GM19467 (cell line): ENCODE data around the gene NKX2-4.
"Not testable (repeated sequence)": the region's sequence is repeated elsewhere in the genome, so short reads cannot be mapped to it uniquely, and the experiment has no call there.

ENCODE experiments used
- ATAC-seq: cut with Tn5 transposase; IDR thresholded peaks from one replicate; pipeline ENCODE4 v1.9.1; 2021; ENCODE audit warnings: mild to moderate bottlenecking, moderate library complexity; ENCODE audit not compliant: unreplicated experiment

NKX2-4 gene

DNA sequence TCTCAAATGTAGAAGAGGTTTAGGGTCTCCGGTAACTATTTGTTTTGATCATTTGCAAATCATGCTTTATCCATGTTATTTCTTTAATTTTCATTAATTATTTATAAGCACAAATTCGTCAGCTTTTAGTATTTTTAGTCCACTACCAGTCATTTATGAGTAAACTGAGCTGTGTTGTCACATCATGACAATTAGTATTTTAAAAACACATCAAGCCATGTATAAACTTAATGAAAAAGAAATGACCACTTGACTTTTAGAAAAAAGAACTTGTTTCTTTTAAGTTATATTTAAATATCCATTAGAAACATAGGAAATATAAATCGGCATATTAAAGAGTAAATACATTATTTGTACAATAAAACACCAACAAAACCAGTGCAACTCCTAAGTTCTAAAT lies 2.8 kb downstream of the NKX2-4 start:
- no peak for ATAC-seq

DNA sequence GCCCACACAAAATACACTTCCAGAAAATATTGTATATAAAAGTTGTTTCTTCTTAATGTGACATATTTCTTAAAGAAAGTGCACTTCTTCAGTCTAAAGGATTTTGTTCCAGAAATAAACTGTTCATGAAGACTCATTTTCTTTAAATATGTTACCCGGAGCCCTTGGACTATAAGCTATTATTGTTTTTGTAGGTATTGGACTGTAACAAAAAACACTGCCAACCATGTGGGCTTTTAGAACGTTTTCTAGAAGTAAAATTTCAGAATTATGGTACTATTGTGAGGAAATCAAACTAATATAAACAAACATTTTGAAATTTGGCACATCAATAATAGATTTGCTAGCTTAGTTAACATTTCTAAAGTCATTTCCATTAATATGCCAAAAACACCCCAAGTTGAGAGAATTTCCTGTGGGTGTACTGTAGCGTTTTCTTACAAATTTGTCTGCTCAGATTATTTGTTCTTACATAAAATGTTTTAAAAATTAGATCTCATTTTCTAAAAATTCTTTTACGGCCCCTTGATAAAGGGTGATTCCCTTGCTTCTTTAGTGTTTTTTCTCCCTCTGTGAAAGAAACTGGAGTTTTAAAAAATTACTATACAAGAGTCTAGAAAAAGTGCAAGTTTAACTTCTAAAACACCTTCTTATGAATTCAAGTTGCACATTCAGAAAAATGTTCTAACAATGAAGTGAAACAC lies 3.4 kb downstream of the NKX2-4 start:
- no peak for ATAC-seq

DNA sequence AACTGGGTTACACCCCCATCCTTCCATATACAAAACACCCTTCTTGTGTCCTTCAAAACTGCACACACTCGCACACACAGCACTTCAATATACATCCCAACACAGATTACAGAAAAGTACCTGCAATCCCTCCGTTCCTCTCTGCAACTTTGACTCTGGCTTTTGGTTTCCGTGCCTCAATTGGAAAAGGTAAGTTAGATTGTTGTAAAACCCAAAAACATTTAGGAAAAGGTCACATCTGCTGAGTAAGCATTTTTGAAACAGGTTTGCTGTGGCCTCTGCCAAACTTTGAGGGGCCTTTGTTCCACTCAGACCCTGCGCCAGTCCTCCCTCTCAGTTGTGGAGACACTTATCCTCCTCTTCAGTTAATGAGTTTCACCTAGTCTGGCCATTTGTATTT lies 4.2 kb downstream of the NKX2-4 start:
- no peak for ATAC-seq

DNA sequence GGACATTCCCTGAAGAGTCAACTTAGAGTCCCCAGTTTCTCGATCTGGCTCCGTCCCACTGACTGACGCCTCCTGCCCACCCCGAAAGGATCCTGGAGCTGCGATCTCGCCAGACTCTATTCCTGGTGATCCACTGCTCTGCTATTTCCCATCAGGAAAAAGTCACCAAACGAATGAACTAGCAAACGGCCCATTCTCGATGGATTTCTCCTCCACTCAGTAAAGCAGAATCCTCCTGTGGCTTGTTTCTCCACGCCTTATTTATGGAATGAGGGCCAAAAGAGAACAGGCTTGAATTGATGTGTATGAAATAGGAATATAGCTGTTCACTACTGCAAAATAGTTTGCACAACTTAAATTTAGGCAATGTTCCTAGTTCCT lies 5.4 kb downstream of the NKX2-4 start:
- ATAC-seq = no peak

DNA sequence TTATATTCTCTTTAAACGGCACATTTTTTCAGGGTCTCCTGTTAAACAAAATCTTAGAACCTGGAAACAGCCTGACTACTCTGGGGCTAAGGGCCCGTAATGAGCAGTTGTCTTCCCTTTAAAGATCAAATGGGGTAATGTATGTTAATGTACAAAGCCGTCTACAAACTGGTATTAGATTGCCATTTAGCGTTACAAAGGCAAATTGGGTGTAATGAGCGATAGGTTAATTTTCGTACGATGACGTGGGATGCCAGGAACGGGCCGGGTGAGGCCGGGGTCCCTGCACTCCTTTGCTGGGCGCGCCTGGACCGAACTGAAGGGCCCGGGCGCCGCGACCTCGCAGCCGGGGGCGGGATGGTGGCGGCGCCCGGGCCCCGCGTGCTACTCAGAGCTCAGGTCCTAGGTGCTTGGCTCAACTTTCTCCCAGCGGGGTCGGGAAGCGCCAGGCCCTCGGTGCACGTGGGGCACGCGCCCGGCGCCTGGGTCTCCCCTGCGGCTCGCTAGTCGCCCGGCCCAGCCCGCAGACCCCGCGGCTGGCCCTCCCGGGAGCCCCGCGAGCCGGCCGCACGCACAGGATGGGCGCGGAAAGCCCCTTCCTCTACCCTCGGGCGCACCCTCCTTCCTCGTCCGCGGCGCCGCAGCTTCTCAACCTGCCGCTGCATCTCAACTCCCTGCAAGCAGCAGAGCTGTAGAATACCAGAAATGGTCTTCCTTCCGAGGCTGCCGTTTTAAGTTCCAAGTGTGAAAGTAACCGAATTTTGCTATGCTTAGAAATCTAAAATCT lies 5.9 kb downstream of the NKX2-4 start:
- no peak for ATAC-seq

DNA sequence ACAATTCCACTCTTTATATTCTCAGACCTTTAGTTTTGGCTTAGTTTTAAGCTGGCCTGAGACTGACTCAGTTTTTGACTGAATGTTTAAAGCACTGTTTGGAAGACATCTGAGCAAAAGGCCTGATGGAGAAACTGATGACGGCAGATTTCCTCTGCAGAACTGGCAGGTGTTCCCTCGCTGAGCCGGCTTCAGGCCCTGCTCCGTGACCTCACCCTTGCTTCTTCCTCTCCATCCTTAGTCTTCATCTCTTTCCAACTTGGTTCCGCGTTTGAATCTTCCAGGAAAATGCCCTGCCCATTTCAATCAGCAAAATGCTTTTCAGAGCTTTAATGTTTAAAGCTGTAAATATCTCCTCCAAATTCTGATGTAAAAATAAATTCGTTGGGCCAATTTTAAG lies 6.6 kb downstream of the NKX2-4 start:
- ATAC-seq = no peak

DNA sequence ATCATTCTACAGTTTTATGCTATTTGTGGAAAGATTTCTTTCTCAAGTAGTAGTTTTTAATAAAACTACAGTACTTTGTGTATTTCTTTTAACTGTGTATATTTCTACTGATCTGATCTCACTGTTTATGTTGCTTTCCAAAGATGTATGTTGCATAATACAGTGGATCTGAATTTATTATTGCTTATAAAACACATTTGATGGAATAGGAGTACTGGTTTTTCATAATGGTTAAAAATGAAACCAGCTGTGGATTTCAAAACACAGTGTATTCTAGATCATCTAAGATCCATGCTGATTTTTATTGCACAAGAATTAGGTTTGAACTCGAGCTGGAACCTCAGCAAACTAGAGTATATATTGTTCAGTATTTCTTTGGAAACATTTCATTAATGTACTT lies 8.0 kb downstream of the NKX2-4 start:
- no peak for ATAC-seq

DNA sequence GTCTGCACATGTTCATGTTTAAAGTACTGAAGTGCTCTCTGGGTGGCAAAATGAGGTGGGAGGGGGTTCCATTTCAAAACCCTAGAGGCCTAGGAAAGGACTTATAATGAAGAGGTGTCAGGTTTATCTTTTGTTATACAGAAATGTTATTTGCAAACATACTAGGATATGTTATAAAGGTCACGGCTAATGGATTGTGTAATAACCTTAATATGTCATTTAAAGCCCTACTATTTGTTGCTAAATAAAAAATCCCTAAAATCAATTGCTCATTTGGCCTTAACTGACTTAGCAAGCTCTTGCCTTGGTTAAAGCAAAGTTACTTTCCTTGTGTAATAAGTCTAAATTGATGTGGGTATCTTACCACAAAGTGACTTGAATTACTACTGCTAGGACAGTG lies 8.8 kb downstream of the NKX2-4 start:
- no peak for ATAC-seq

DNA sequence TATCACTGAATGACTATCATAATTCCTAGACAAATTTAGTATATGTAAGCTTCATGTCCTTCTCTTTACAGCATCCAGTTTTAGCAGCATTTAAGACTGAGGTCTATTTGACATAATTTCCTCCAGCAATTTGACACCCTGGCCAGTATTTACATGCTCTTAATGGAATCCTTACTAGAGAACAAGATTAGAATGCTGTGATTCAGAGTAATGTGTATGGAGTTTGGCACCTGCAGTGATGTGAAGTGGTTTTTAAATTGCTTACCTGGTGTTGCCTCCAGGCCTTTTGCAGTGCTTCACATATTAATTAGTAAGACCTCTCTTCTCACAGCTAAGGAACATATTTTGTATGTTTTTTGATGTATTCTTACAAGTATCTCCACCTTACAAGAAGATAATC lies 9.8 kb downstream of the NKX2-4 start:
- ATAC-seq = no peak

DNA sequence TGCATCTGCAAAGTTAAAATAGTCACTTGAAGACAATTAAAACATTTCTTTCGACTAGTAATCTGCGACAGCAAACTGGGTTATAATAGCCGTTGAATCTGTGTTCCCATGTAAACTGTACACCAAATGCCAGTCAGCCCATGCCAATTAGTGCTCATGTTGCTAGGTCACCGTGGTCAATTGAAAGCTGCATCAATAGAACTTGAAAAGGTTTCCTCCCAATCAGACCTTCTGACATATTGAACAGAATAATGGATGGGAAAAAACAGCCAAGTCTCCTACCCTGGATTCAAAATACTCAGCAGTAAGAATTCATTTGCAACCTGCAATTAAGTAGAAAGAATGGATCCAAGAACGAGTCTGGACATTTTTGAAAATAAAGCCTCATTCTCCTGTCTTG lies 11.2 kb downstream of the NKX2-4 start:
- ATAC-seq = no peak

DNA sequence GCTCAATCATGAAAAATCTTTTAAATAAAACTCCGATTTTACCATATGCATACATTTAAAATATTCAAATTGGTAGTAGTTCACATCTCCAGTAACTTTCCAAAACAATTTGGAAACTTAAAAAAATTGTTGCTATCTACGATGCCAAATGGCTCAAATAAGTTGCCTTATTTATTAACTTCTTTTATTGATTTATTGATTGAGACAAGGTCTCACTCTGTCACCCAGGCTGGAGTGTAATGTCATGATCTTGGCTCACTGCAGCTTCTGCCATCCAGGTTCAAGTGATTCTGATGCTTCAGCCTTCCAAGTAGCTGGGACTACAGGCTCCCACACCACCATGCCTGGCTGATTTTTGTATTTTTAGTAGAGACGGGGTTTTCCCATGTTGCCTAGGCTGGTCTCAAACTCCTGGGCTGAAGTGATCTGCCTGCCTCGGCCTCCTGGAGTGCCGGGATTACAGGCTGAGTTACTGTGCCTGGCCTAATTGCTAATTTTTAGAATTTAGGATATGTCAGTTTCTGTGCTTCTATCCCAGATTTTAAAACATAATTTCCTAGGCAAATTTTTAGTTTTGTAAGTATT lies 12.9 kb downstream of the NKX2-4 start:
- no peak for ATAC-seq

DNA sequence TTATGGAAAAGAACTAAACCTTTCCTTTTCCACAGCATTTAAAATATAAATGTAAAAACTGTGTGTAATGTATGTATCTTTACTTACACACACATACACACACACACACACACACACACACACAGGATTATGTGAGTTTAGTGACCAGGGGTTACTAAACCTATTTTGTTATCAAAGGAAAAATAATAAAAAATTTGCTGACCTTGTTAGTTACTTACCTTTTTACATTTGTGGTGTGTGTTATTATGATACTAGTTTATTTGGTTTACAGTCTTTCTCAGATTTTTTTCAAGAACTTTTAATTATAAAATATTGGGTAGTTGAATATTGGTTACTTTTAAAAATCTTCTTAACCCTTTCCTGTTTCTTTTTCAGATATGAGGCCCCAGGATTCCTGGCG lies 15.7 kb downstream of the NKX2-4 start:
- no peak for ATAC-seq

DNA sequence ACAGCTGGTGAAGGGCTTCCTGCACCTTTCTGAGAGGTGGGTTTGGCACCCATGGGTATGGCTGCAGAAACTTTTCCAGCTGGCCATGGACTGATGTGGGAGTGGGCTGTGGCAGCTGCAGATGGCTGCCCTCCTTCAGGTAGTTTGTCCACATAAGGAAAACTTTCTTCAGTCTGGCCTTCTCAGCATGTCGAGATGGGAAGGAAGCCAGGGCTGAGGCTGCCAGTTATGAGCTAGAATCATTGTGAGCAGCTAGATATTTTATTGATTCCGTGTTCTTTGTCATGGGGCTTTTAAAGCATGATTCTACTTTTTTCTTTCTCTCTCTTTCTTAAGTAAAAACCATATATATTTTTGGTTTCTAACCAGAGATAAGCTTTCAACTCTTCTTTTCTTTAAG lies 16.6 kb downstream of the NKX2-4 start:
- ATAC-seq = no peak

DNA sequence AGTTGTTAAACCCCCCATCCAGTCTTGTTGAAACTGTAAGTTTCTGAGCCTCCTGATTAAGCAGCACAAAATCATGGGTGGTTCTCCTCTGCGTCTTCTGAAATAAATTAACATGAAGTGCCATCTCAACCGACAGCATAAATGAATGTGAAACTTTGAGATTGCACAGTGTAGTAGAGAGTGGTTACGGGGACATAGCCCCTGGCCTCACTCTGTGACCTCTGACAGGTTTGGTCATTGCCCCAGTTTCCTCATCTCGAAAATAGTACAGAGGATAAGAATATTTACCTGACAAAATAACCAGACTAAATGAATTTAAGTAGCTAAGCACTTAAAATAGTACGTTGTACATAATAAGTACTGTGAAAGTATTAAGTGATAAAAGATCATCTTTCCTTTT lies 19.1 kb downstream of the NKX2-4 start:
- no peak for ATAC-seq

DNA sequence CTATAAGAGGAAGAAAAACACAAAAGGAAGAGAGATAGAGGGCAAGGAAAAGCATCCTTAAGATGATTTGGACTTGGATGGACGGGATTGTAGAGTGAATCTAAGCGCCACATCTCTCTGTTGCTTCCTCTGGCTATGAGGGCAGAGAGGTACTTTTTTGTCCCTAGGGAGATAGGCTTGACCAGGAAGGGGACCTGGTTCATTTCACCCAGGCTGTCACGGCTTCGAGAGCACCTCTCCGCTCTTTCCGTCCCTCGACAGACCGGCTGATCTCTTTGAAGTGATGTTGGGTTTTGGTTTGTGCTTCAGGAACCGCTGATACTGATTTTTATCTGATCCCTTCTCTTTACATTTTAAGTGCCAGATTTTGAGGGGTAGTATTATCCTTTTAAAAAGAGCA lies 19.6 kb downstream of the NKX2-4 start:
- ATAC-seq = no peak

DNA sequence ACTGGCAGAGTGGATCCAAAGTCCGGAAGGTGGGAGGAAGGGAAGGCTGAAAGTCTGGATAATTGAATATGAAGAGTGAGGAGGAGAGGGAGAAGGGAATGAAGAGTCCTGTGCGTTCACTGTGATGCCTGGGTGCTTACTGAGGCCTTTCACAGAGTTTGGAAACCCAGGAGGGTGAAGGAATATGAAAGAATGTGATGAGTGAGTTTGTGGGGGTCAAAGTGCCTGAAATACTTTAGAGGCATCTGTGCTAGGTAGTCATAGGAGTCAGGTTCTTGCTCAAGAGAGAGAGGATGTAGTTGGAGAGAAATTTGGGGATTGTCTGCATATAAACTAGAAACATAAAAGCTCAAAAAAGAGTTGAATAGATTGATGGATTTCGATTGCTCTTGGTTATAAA lies 20.7 kb downstream of the NKX2-4 start:
- no peak for ATAC-seq

DNA sequence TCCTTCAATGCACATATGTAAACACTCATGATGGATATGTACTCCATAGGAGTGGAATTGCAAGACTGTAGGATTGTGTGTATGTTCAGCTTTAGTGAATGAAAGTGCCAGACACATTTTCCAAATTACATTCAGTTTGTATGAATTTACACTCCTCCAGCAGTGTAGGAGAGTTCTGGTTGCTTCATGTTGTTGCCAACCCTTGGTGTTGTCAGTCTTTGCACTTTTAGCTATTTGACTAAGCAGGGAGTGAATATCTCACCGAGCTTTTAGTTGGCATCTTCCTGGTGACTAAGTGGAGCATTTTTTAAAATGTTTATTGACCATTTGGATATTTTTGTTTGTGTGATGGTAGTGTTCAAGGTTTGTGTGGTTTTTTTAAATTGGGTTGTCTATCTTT lies 23.9 kb downstream of the NKX2-4 start:
- no peak for ATAC-seq

DNA sequence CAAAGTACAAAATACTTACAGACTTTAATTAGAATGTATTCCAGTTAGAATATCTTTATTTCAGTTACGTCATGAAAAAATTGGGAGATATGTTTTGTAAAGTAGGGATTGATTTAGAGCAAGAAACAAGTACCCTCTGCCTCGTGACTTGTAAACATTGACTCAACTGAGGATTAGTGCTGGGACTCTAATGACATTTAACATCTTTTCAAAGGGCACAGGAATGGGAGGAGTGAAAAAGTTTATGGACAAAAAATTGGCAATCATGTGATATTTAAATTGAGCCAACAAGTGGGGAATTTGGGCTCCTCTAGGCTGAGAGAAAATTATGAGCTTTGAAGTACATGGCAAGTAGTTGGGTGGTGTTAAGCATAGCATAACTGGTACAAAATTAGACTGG lies 25.3 kb downstream of the NKX2-4 start:
- ATAC-seq = no peak

DNA sequence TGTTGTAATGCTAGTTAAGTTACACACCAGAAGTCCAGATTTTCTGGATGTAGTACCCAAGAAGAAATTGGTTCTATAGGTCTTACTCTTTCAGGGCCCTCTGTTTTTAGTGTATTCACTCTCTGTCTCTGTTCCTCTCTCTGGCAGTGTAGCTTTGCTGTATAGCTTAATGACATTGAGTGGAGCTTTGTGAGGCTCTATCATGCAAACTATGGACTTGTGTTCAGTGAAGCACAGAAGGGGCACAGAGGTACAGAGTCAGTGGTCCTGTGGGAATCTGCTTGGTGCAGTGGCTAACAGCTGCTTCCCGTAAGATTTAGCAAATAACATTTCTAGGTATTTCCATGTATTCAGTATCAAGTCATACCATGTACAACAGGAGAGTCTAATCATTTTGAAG lies 26.1 kb downstream of the NKX2-4 start:
- no peak for ATAC-seq

DNA sequence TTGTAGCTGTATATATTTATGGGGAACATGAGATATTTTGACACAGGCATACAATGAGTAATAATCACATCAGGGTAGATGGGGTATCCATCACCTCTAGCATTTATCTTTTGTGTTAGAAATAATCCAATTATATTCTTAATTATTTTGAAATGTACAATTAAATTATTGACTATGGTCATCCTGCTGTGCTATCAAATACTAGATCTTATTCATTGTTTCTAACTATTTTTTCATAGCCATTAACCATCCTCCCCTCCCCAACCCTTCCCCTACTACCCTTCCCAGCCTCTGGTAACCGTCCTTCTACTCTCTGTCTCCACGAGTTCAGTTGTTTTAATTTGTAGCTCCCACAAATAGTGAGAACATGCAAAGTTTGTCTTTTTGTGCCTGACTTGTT lies 28.5 kb downstream of the NKX2-4 start:
- no peak for ATAC-seq

DNA sequence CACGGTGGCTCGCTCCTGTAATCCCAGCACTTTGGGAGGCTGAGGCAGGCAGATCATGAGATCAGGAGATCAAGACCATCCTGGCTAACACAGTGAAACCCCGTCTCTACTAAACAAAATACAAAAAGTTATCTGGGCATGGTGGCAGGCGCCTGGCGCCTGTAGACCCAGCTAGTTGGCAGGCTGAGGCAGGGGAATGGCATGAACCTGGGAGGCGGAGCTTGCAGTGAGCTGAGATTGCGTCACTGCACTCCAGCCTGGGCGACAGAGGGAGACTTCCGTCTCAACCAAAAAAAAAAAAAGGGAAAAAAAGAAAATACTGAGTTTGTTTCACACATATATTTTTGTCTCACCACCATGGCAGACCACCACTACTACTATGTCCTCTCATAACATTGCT lies 31.1 kb downstream of the NKX2-4 start:
- ATAC-seq = not testable (repeated sequence)

DNA sequence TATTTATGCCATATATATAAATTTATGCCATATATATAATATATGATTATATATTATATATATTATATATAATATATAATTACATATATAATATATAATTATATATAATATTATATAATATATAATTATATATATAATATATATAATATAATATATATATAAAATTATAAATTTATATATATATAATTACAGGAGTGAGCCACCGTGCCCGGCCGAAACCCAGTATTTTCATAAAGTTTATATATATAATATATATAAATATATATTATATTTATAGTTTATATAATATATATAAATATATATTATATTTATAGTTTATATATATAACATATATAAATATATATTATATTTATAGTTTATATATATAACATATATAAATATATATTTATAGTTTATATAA lies 31.6 kb downstream of the NKX2-4 start:
- no peak for ATAC-seq
